Measurements from ENCODE around the gene ZHX3.
A peak's percentile ranks its signal among the peaks of the same experiment; 100 is the strongest.

ZHX3 gene

DNA sequence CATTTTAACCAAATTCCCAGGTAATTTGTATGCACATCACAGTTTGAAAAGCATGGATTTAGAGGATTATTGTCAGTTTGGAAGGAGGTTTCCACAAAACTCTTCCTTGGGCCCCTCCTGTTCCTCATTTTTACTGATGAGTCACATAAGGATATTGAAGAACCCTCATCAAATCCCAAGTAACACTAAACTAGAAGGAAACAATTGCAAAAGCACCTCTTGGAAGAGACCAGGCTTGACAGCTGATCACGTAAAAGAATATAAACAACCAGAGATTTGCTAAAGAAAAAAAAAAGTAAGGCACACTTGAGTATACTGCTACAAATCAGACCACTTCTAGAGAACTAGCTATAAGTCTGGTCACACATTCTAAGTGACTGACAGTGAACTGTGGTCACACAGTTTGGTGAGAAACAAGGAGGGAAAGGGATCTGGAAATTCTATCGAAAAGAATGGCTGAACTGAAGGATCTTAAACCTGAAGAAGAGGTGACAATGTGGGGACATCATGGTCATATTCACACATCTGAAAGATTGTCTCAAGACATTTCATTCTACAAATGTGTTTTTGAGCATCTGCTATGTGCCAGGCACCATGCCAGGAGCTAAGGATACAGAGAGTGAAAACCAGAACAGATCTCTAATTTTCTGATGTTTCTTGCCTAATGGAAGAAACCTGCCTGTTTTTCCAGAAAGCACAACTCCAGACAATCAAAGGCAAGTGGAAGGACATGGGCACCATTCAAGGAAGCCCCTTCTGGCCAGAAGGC lies 24.1 kb downstream of the ZHX3 start:
- DNase-seq: no peak

DNA sequence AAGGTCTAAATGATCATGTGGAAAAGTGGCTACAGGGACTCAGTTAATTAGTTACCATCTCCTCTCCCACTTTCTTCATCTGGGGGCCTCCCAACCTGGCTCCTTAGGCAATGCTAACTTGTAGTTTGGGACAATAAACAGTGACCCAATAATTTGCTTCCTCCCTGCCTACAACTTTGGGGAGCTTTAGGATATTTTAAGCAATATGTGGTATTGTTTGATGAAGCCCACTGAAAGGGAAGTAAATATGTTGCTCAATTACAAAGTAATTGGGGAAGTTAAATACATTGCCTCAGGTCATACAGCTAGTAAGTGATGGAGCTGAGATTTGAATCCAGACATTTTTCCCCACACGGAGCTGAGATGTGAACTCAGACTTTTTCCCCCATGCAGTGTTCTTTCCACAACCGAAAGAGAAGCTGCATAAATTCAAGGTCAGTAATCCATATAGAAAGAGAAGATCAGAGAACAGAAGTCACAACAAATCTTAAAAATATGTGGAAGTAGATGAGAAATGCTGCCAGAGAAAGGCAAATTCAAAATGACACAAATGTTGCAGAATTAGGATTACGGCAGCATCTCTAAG lies 26.6 kb downstream of the ZHX3 start:
- peak; percentile 68 for DNase-seq

- no peak for DNase-seq
Measured at GRCh38 chr20:41287327-41287726, 30.2 kb downstream of the ZHX3 start.

GRCh38 chr20:41286240-41286851 lies 31.2 kb downstream of the ZHX3 start:
- no peak for DNase-seq

GRCh38 chr20:41279546-41280225 lies 37.8 kb downstream of the ZHX3 start:
- no peak for DNase-seq

GRCh38 chr20:41278936-41279335 lies 38.6 kb downstream of the ZHX3 start:
- DNase-seq: no peak

GRCh38 chr20:41277049-41277448 lies 40.5 kb downstream of the ZHX3 start:
- no peak for DNase-seq

- peak; percentile 47 for DNase-seq
Measured at GRCh38 chr20:41276317-41276751, 41.2 kb downstream of the ZHX3 start.

DNA sequence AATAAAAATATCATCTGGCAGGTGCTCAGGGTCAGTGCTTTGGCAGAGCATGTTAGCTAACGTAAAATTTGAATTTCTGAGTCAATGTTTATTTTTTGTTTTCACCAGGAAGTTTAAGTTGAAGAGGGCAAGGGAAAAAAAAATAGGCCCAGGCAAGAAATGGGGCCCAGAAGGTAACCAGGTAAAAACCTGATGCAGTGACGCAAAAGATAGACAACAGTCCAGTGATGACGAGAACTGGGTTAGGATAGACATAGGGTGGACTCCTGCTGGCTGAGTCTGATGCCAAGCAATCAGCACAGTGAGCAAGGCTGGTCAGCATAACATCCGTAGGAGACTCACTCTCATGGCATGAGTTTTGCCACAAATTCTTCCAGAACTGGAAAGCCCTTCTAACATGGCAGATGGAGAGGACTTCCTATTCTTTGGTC lies 42.2 kb downstream of the ZHX3 start:
- no peak for DNase-seq

DNA sequence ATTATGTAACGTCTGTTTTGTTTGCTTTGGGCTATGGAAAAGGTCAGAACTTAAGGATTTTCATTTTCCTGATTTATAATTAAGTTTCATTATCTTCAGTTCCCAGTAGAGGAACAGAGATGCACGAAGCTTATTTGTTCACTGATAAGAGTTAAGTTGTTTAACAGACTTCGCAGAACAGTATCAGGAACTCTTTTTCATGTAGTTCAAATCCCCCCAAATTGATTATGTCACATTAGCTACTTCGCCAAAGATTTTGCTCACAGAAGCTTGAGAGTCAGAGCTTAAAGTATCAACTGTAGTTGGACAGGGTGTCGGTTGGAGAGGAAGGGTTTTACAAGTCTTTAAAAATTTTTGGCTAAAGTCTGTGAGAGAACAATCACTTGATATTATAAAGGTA lies 43.4 kb downstream of the ZHX3 start:
- no peak for DNase-seq

DNA sequence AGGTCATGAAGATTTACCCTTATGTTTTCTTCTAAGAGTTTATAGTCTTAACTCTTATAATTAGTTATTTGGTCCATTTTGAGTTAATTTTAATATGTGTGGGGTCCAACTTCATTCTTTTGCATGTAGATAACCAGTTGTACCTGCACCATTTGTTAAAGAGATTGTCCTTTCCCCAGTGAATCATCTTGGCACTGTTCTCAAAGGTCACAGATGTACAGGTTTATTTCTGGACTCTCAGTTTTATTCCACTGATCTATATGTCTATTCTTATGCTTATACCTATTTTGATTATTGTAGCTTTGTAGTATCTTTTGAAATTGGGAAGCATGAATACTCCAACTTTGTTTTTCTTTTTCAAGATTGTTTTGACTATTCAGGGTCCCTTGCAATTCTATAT lies 44.1 kb downstream of the ZHX3 start:
- no peak for DNase-seq

GRCh38 chr20:41272339-41272738 lies 45.2 kb downstream of the ZHX3 start:
- DNase-seq: no peak

DNA sequence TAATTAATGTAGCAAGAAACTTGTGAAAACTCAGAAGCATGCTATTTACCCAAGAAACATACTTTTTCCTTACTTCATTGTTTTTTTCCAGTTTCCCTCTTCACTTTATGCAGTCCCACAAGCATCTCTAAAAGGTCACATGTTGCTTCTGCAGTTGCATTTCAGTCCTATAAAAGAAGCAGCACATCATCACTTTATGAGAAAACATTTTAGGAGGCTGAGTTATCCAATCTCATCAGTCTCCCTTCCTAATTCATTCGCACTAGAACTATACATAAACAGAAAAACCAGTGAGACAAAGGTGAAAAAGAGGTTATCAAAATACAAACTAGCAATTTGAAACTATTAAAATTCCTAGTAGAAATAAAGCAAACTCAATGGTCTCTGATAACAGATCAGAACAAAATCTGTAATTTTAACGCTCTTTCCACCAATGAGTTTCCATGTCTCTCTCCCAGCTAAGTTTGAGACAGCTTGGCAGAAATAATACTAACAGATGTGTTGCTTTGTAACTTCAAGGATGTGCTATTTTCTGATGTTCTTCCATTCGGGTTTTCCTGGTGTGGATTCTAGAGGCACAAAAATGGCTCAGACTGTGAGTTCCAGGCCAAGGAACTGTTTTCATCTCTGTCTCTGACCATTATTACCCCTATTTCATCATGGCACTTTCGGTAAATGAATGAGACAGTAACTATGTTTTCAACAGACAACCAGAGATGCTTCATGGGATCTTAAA lies 48.4 kb downstream of the ZHX3 start:
- no peak for DNase-seq

GRCh38 chr20:41268402-41268801 lies 49.1 kb downstream of the ZHX3 start:
- no peak for DNase-seq

DNA sequence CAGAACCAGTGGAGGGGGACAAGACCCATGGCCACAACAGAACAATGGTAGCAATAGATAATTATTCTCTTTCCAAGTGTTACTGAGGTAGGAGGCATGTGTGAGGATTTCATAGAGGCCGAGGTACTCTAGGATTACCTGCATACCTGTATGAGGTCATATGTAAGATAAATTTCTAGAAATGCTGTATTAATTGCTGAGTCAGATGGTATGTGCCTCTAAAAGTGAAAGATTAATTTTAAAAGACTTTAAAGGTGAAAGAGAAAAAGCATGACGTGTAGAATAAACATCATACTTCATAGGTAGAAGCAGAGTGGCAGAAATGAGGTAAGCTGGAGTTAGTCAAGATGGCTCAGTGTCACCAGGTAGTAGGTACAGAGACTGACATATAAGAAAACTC lies 51.6 kb downstream of the ZHX3 start:
- no peak for DNase-seq

- no peak for DNase-seq
Measured at GRCh38 chr20:41264819-41265218, 52.7 kb downstream of the ZHX3 start.

- no peak for DNase-seq
Measured at GRCh38 chr20:41261790-41262717, 55.5 kb downstream of the ZHX3 start.

DNA sequence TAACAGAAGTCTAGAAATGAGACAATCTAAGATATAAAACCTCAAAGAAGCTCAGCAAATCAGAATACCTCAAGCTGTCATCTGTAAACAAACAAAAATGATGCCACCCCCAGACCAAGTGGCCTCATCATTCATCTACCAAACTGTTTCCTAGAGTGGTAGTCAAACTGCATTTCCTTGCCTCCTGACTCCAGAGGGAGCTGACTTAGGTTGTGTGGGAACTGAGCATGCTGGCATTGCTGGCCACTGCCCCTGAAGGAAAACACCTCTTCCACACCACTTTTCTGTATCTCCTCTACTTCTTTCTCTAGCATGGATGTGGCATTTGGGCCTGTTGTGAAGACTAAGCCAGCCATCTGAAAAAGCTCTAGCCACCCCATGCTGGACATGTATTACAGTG lies 56.3 kb downstream of the ZHX3 start:
- no peak for DNase-seq

DNA sequence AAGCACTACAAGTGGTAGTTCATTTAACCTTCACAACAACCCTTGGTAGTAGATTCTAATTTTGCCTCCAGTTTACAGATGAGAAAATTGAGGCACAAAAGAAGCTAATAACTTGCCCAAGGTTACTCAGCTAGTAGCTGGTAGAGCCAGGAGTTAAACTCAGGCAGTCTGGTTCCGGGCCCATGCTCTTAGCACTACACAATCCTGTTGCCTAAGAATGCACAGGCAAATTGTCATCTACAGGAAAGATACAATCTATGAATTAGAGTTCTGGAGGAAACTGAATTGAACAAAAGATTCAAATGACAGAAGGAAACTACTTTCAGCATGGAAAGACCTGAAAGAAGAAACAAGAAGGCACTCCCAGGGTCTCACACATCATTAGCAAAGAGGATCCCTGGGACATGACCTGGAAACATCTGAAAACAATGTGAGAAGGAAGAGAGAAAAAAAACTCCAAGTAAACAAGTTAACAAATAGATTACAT lies 56.8 kb downstream of the ZHX3 start:
- DNase-seq: no peak

GRCh38 chr20:41259309-41259708 lies 58.2 kb downstream of the ZHX3 start:
- no peak for DNase-seq

DNA sequence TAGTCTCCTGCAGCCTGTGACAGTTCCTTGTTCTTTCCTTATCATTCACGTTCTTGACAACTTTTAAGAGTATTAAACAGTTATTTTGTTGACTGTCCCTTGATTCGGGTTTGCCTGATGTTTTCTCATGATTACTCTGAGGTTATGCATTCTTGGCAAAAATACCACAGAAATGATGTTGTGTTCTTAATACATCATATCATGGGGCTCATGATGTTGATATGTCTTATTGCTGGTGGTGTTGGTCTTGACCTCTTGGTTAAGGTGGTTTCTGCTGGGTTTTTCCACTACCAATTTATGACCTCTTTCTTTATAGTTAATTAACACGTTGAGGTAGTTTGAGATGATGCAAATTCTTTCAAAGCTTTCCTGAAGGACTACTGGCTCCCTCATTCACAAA lies 59.1 kb downstream of the ZHX3 start:
- no peak for DNase-seq

- no peak for DNase-seq
Measured at GRCh38 chr20:41256516-41256915, 61.0 kb downstream of the ZHX3 start.
